ENCODE measurements around the gene LIF. TPM values are rescaled to one million over a fixed set of nuclear protein-coding genes. Genes with fewer than 3 reads are reported as not detected.
A peak's percentile ranks its signal among the peaks of the same experiment; 100 is the strongest.
"Not testable (repeated sequence)": the region's sequence is repeated elsewhere in the genome, so short reads cannot be mapped to it uniquely, and the experiment has no call there.

Gene LIF
- total RNA-seq, 1 experiment from 2014 or later, result 35.7 TPM

DNA sequence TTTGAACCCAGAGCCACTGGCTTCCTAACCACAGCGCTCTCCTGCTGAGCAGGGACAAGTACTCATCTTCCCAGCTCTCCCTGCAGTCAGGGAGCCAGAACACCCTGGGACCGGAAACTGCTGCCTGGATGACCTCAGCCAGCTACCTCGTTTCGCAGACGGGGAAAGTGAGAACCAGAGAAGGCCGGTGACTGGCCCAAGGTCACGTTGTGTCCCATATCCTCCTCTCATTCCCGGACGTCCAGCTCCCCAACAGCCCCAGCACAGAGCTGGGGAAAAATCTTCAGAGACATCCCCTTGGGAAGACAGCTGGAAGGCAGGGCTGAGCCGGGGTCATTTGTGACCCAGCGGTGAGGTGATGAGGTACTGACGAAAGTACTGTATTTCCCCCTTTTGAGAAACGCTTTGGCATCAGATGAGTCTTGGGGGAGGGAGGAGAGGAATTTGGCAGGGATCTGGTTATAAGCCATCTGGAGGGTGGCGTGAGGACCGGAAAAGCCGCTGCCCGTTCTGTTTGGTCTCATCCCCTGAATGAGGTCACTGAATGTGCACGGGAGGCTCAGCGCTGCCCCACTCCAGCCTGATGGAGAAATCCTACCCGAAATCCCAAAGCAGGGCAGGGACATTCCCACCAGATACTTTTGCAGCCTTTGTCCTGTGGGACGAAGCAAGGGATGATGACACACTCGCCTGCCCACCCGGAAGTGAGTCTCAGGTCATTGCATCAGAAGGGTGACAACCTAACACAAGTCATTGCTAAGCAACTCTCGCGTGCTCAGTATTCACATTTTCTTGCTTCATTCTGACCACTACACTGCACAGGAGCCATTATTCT is 41.1 kb downstream of the LIF start:
- in situ Hi-C loops (cut with HindIII; ENCODE audit: low pct_unique_long_range_greater_than_20kb, low sequenced_read_pairs), result no loop called here
- DNase-seq (ENCODE audit: low read depth), result peak; percentile 74

DNA sequence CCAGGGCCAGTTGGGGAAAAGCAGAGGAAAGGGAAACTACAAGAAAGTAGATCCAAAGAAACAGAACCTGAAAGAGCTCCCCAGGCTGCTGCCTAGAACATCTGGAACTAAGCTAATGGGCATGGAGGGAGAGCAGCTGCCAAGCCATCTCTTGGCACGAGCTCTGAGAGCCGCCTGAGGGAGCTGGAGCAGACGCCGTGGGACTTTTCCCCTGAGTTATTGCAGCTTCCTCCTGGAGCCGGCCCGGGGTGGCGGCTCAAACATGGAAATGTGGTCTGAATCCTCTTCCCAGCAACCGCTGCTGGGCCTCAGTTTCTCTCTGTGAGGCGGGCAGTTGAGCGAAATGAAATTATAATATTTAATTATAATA is 41.8 kb downstream of the LIF start:
- in situ Hi-C loops (cut with HindIII; ENCODE audit: low pct_unique_long_range_greater_than_20kb, low sequenced_read_pairs), result no loop called here

DNA sequence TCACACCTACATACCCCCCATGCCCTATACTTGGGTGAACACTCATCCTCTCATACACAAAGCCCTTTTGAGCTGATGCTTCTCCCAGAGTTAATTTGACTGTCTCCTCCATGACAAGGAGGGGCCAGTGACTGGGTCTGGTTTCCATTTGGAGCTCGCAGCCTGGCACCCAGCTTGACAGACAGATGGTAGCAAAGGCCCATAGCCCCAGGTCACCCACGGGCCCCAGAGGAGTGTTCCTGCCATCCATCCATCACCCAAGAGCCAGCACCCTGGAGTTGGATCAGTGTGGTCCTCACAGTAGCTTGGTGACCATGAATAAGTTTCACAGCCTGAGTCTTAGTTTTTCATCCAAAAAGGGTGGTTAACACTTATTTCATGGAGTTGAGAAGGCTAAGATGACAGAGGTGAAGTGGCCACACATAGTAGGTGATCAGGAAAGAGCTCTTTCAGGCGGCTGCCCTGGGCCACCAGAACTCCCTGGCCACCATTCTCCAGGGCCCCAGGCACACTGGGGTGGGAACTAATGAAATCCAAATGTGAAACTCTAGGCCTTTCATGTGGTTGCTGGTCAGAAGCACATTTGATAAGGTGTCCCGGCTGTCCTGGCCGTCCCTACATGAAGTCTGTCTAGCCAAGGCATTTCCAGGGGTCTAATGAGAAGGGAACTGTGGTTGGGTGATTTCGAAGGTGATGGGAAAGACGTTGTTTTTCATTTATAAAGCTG is 42.4 kb downstream of the LIF start:
- in situ Hi-C loops (cut with HindIII; ENCODE audit: low pct_unique_long_range_greater_than_20kb, low sequenced_read_pairs), result no loop called here
- DNase-seq (ENCODE audit: low read depth), result no peak

More for the DNA sequence above, 41.8 kb downstream of the LIF start:
- DNase-seq (ENCODE audit: low read depth), result no peak

DNA sequence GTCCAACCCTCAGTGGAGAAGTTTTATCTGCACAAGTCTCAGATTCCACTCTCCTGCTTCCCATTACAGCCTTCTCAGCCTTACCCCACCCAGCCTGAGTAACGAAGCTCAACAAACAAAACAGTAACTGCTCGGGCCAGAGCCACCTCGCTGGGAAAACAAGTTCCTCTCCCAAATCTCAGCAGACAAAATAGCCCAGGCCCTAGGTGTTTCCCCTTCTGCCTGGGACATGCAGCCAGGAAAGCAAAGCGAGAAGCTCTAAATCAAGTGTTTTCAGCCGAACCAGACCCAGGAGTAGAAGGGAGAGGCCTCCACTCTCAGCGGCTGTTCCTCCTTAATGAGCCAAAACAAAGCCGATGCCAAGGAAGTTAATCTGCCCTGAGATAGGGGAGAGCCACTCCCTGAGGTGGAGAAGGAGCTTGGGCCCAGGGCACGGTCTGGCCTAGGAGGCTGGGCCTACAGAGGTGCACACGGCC is 44.0 kb downstream of the LIF start:
- DNase-seq (ENCODE audit: low read depth), result no peak
- in situ Hi-C loops (cut with HindIII; ENCODE audit: low pct_unique_long_range_greater_than_20kb, low sequenced_read_pairs), result no loop called here

DNA sequence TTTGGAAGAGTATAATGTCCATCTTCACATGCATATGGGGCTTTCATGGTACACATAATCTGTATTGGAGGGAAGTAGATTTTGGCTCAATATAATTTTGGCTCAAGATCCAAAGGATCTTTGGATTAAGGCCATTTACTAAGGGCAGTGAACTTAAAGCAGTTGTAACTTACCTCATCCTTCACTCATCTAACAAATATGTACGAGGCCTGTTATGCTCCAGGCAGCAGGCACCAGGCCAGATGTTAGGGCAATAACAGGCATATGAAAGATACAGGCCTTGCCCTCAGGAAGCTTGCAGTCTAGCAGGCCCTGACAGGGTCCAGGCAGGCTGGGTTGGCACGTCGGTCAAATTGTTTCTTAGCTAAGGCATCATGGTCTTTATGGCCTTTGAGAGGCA is 44.6 kb downstream of the LIF start:
- in situ Hi-C loops (cut with HindIII; ENCODE audit: low pct_unique_long_range_greater_than_20kb, low sequenced_read_pairs), result no loop called here
- no peak for DNase-seq (ENCODE audit: low read depth)

DNA sequence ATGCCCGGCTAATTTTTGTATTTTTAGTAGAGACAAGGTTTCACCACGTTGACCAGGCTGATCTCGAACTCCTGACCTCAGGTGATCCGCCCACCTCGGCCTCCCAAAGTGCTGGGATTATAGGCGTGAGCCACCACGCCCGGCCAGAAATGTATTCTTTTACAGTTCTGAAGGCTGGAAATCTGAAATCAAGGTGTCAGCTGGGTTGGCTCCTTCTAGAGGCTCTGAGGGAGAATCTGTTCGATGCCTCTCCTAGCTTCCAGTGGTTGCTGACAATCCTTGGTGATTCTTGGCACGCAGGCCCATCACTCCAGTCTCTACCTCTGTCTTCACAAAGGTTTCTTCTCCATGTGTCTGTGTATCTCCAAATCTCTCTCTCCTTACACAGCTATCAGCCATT is 45.7 kb downstream of the LIF start:
- in situ Hi-C loops (cut with HindIII; ENCODE audit: low pct_unique_long_range_greater_than_20kb, low sequenced_read_pairs); DNase-seq (ENCODE audit: low read depth): not testable (repeated sequence)

DNA sequence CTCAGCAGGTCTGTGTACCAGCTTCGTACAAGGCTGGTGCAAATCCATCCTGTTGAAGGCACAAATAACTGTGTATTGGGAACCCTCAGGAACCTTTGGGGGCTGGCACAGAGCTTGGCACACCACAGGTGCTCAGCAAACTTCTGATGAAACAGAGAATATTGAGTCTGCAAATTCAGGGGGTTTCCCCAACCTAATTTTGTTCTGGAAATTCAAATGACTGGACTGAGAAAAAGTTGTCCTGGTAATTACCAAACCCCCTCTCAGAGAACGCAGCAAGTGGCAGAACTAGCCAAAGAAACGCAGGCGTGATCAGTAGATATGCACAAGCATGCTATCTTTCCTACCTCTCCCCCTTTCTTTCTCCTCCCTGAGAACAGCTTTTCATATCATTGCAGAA is 47.6 kb downstream of the LIF start:
- in situ Hi-C loops (cut with HindIII; ENCODE audit: low pct_unique_long_range_greater_than_20kb, low sequenced_read_pairs), result no loop called here
- no peak for DNase-seq (ENCODE audit: low read depth)

DNA sequence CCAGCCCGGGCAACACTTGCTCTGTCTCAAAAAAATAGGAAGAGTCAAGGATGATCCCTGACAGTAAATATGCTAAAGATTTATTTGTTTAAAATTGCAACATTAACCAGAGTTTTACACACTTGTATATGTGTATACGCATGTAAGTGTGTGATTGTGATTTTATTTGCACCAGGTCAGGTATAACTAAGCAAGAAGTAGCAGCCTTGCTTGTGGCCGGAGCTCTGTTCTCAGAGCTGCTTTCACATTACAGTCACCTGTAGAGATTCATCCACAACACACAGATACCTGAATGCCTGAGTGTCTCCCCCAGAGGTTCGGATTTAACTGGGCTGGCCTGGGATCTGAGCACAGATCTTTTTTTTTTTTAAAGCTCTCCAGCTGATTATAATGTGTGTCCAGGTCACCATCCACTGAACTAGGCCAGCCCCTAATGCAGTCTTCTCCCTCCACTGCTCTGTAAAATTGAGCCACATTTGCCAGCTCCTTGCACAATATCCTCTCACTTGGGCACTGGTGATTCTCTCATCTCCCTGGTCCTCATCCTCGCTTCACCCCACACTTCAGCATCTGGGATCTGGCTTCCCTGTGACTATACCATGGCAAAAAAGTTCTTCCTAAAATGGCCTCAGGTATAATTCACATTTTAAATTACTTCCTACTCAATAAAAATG is 48.3 kb downstream of the LIF start:
- no peak for DNase-seq (ENCODE audit: low read depth)
- in situ Hi-C loops (cut with HindIII; ENCODE audit: low pct_unique_long_range_greater_than_20kb, low sequenced_read_pairs), result no loop called here

DNA sequence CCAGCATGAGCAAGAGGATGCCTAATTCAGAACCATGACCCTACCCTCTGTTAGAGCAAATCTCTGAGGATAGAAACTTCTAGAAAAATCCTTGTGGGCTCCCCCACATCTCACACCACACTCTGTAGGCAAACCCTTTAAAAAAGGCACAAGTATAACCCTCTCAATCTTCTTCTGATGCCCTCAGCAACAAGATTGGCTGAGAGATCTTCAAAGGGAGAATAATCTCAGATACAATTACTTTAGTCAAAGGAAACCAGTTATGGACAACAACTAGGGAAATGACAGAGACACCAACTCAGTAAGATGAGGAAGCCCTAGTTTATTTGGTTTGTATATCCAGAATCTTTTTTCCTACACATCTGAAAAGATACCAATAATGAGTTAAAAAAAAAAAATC is 49.2 kb downstream of the LIF start:
- DNase-seq (ENCODE audit: low read depth), result no peak

DNA sequence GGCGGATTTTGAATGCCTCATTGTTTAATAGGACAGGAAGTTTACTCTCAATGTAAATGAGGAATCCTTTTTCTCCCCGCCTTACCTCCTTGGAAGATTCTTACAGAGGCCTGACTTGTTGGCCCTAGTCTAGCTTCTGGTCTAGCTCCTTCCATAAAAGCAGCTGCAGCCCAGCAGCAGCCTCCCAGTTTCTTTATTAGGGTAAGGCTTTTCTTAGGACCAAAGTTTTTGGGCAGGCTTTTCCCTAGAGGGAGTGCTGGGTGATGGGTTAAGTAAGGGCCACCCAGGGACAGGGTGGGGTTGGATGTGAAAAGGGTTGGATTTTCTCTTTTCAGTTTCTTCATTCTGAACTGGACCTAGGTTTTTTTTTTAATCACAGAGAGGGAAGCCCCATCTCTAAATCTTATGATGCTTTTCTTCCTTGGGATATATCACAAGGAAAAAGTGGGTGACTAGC is 49.7 kb downstream of the LIF start:
- DNase-seq (ENCODE audit: low read depth), result no peak
- in situ Hi-C loops (cut with HindIII; ENCODE audit: low pct_unique_long_range_greater_than_20kb, low sequenced_read_pairs), result no loop called here

More for the DNA sequence above, 49.2 kb downstream of the LIF start:
- in situ Hi-C loops (cut with HindIII; ENCODE audit: low pct_unique_long_range_greater_than_20kb, low sequenced_read_pairs), result no loop called here

DNA sequence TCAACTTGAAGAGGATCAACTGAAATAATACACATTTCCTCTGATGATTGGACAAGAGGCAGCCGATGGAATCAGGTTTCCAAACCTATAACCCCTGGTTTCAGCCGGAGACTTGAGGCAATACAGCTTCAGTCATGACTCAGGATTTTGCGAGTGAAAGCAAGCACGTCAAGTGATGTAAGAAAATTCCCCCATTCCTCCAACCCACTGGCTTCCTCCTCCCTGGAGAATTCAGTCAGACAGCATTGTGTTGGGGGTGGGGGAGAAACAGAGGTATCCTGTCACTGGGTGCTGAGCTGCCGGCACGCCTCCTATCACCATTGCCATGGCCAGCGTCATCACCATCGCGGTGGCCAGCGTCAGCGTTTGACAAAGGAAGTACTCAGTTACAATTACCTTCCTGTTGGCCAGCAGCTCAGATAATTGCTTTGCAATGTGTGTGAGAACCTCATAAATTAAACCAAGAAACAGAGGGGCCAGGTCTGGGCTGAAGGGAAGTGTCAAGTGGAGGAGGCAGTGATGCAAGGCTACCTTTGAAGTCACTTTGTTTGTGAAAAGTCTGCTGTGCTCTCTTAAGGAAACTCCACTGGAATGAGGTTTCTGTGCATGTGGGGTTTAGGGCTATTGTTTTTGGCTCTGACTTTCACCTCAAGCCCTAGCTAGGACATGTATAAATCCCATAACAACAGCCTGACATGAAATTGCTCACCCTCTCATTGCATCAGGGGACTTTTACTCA is 50.2 kb downstream of the LIF start:
- in situ Hi-C loops (cut with HindIII; ENCODE audit: low pct_unique_long_range_greater_than_20kb, low sequenced_read_pairs), result no loop called here
- DNase-seq (ENCODE audit: low read depth), result peak; percentile 100

DNA sequence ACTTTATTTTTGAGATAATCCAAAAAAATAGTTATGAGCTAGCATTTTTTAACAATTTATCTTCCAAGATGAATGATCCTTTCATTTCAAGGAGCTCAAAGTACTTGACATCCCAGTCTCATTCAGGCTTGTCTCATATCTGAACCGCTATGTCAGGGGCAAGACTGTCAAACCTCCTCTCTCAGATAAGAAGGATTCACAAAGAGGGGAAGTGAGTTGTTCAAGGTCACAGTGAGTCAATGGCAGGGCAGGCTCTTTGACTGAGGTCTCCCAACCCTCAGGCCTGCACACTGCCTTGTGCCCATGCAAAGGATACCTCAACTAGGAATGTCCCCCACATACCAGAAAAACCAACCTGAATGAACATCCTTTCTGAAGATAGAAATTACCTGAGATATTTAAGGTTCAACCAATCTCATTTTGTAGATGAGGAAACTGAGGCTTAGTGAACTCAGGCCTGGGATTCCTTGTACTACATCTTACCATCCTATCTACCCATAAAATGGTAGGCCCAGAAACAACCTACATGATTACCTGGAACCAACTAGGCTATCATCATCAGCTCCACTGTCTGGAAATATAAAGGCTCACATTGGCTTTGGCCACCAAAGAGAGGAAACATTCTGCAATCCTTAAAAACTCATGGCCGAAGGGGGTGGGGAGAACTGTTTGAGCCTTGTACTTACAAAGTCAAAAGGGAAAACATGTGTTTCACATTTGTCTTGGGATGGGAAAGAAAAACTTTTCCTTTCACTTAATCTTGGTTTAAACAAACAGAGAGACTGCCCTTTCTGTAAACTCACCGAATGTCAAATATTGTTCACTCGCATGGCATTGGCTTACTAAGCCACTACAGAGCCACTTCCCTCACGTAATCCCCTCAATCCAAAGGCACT is 51.1 kb downstream of the LIF start:
- in situ Hi-C loops (cut with HindIII; ENCODE audit: low pct_unique_long_range_greater_than_20kb, low sequenced_read_pairs), result no loop called here
- DNase-seq (ENCODE audit: low read depth), result no peak

DNA sequence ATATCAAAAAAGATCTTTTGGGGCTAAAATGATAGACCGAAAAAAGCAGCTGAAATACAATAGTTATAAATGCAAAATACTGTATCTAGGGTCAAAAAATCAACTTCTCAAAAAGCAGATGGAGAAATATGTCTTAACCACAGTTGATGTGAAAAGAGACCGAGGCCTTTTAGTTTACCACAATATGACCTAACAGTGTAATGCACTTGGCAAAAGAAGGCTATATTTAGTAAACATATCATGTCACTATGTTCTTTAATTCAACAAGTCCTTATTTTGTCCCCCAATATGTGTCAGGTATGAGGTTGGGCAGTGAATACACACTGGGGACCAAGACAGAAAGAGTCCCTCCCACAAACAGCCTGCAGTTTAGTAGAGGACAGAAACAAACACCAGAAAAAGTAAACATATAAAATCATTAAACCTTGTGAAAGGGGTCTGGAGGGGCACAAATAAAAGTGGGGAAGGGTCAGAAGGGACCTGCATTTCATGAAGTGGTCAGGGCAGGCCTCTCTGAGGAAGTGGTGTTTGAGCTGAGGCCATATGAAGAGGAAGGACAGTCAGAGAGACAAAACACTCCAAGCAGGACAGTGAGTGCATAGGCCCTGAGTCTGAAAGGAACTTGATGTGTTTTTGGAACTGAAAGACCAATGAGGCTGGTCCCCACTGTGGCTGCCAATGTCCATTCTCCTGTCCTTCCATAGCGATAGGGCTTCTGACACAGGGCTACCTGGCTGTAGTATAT is 53.4 kb downstream of the LIF start:
- no peak for DNase-seq (ENCODE audit: low read depth)
- in situ Hi-C loops (cut with HindIII; ENCODE audit: low pct_unique_long_range_greater_than_20kb, low sequenced_read_pairs), result no loop called here

DNA sequence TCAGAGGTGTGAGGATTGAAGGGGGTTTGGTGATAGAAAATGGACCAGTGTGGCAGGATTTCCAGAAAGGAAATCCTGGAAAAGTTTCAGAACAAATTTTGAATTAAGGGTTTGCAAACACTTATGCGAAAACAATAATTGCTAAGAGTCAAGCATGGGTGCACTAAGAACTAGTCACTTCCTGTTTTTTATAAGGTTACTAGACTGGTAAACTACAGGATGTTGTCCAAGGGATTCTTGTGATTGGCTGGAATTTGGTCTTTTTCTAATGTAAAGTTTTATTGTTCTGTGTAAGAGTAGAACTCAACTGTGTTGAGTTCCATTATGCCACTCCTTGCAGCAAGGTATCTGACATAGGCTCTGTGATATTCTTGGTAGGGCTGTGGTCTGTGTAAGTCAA is 54.1 kb downstream of the LIF start:
- in situ Hi-C loops (cut with HindIII; ENCODE audit: low pct_unique_long_range_greater_than_20kb, low sequenced_read_pairs), result no loop called here
- no peak for DNase-seq (ENCODE audit: low read depth)

DNA sequence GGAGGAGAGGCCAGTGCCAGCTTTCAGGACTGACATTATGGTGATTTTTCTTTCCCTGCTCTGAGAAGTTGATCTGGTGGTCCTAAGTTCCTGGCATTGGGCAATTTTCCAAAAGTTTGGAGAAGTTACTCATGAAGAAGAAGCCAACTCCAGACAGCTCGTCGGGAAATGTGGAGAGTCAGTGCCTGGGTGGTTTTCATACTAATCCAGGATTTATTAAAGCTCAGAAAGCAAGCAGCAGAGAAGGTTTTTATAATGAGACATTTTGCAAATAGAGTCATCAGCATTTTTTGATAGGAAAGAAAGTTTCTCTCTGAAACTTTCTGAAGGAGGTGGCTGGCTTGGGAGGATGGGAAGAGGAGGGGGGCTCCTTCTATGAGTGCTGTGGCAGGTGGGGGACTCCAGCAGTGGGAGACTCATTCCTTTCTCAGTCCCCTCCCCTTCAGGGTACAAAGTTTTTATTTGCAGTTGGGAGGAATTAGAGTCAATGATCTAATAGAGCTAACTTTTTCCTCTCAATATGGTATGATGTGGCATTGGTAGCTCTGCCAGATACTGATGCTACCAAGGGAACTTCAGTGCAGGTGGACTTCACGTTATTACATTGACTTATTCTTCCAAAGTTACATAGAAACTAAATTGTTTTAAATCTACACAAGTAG is 55.4 kb downstream of the LIF start:
- in situ Hi-C loops (cut with HindIII; ENCODE audit: low pct_unique_long_range_greater_than_20kb, low sequenced_read_pairs), result no loop called here

DNA sequence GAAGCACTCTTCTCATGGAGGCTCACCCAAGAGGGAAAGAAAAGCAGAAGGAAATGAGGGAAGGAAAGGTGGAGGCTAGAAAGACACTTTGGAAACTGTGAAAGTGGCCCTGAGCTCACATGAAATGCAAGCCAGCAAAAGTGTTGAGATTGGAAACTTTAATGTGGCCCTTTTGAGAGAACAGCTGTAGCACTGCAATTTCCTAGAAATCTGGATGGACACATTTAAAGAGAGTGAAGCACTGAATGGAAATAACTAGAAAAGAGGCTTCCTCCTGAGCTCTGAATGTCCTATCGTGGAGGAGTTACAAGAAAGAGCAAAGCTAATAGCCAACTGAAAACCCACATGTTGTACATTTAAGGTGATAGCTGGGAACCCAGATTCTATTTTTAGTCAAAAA is 56.0 kb downstream of the LIF start:
- no peak for DNase-seq (ENCODE audit: low read depth)
- in situ Hi-C loops (cut with HindIII; ENCODE audit: low pct_unique_long_range_greater_than_20kb, low sequenced_read_pairs), result no loop called here

More for the DNA sequence above, 55.4 kb downstream of the LIF start:
- no peak for DNase-seq (ENCODE audit: low read depth)

All from Caki2 (cell line).